Measurements from ENCODE around the gene SELENBP1.

The SELENBP1 gene

GRCh38 chr1:151384584-151384983, 12.1 kb upstream of the SELENBP1 start:
- TF ChIP-seq PATZ1 (CRISPR knock-in tag; IDR thresholded peaks at IDR 0.05; ENCODE audit: borderline replicate concordance) = no peak
- no peak for TF ChIP-seq POU6F1 (CRISPR knock-in tag; IDR thresholded peaks at IDR 0.05; ENCODE audit: borderline replicate concordance, low read depth)
- no peak for TF ChIP-seq ARNTL (CRISPR knock-in tag; IDR thresholded peaks at IDR 0.05; ENCODE audit: borderline replicate concordance, low read depth)
- no peak for TF ChIP-seq TCF4 (CRISPR knock-in tag; IDR thresholded peaks at IDR 0.05; ENCODE audit: borderline replicate concordance)
- TF ChIP-seq ZNF8 (CRISPR knock-in tag; IDR thresholded peaks at IDR 0.05) = no peak
- no peak for TF ChIP-seq ESRRG (CRISPR knock-in tag; IDR thresholded peaks at IDR 0.05)
- TF ChIP-seq ZNF565 (CRISPR knock-in tag; conservative IDR thresholded peaks at IDR 0.05; ENCODE audit: low read depth) = no peak
- TF ChIP-seq ZNF70 (CRISPR knock-in tag; IDR thresholded peaks at IDR 0.05) = no peak
- TF ChIP-seq BACH2 (CRISPR knock-in tag; IDR thresholded peaks at IDR 0.05; ENCODE audit: borderline replicate concordance) = no peak
- TF ChIP-seq RARB (CRISPR knock-in tag; IDR thresholded peaks at IDR 0.05) = no peak
- TF ChIP-seq TSHZ2 (CRISPR knock-in tag; IDR thresholded peaks at IDR 0.05) = no peak
- TF ChIP-seq CREB5 (CRISPR knock-in tag; IDR thresholded peaks at IDR 0.05; ENCODE audit: low read depth) = no peak
- TF ChIP-seq PPARA (CRISPR knock-in tag; IDR thresholded peaks at IDR 0.05; ENCODE audit: borderline replicate concordance) = no peak
- TF ChIP-seq SNAI2 (CRISPR knock-in tag; IDR thresholded peaks at IDR 0.05) = no peak
- TF ChIP-seq GLIS3 (CRISPR knock-in tag; IDR thresholded peaks at IDR 0.05) = no peak
- no peak for TF ChIP-seq CSRNP3 (CRISPR knock-in tag; IDR thresholded peaks at IDR 0.05)
- no peak; the same call in 2 of the 3 replicates for ATAC-seq

- TF ChIP-seq POU6F1 (CRISPR knock-in tag; IDR thresholded peaks at IDR 0.05; ENCODE audit: borderline replicate concordance, low read depth) = no peak
- TF ChIP-seq OSR1 (CRISPR knock-in tag; IDR thresholded peaks at IDR 0.05) = no peak
- no peak for TF ChIP-seq TCF4 (CRISPR knock-in tag; IDR thresholded peaks at IDR 0.05; ENCODE audit: borderline replicate concordance)
- TF ChIP-seq ZNF8 (CRISPR knock-in tag; IDR thresholded peaks at IDR 0.05) = no peak
- no peak for TF ChIP-seq BACH2 (CRISPR knock-in tag; IDR thresholded peaks at IDR 0.05; ENCODE audit: borderline replicate concordance)
- no peak for ATAC-seq
Measured at GRCh38 chr1:151377150-151377884, 4.8 kb upstream of the SELENBP1 start.

- ATAC-seq = no peak
- no peak for TF ChIP-seq ISL1 (CRISPR knock-in tag; IDR thresholded peaks at IDR 0.05)
- TF ChIP-seq ZNF70 (CRISPR knock-in tag; IDR thresholded peaks at IDR 0.05) = no peak
- TF ChIP-seq ESRRG (CRISPR knock-in tag; IDR thresholded peaks at IDR 0.05) = no peak
- no peak for TF ChIP-seq BACH2 (CRISPR knock-in tag; IDR thresholded peaks at IDR 0.05; ENCODE audit: borderline replicate concordance)
- no peak for TF ChIP-seq ARNTL (CRISPR knock-in tag; IDR thresholded peaks at IDR 0.05; ENCODE audit: borderline replicate concordance, low read depth)
- TF ChIP-seq CSDC2 (CRISPR knock-in tag; IDR thresholded peaks at IDR 0.05) = no peak
- no peak for TF ChIP-seq SNAI2 (CRISPR knock-in tag; IDR thresholded peaks at IDR 0.05)
- TF ChIP-seq POU6F1 (CRISPR knock-in tag; IDR thresholded peaks at IDR 0.05; ENCODE audit: borderline replicate concordance, low read depth) = no peak
Measured at GRCh38 chr1:151373196-151373595, 691 bp upstream of the SELENBP1 start.

All from SK-N-SH treated with all-trans-retinoic acid at 6 μM for 48 hours (cell line).